GM12878 (cell line): Measurements from ENCODE around the gene PREX1. TPM values are rescaled to one million over a fixed set of nuclear protein-coding genes. Genes with fewer than 3 reads are reported as not detected.

Experiments
- ATAC-seq: fragments of 200-7000 bp; cut with Tn5 transposase; 3 replicates; pipeline ENCODE4 v1.9.1; 2020; ENCODE audit warnings: mild to moderate bottlenecking, moderate library complexity
- BruUV-seq: library from RNA; stranded (reverse); fragments of 400-500 nt; replicated peaks from 2 replicates; lab custom pipeline; 2021; lab: Mats Ljungman, UMichigan
- CTCF ChIA-PET: fragments of 300-600 bp; sonication (Branson Sonifier 250); formaldehyde crosslinking; extraction: SDS; loops from one replicate; lab custom pipeline; 2021; ENCODE audit warnings: inconsistent platforms; lab: Yijun Ruan, JAX
- POLR2A ChIA-PET: fragments of 350-600 bp; formaldehyde crosslinking; extraction: SDS; loops from one replicate; lab custom pipeline; 2021; ENCODE audit warnings: inconsistent platforms; lab: Charles Lee
- RAD21 ChIA-PET: fragments of 300-600 bp; sonication (Branson Sonifier 250); formaldehyde crosslinking; loops from one replicate; lab custom pipeline; 2023; ENCODE audit warnings: antibody characterized with exemption; ENCODE audit not compliant: unreplicated experiment; lab: Charles Lee
- SMC1A ChIA-PET: fragments of 300-600 bp; sonication (Branson Sonifier 250); formaldehyde crosslinking; loops from one replicate; lab custom pipeline; 2023; ENCODE audit not compliant: unreplicated experiment, uncharacterized antibody; lab: Charles Lee
- DNase-seq: peaks from one replicate; pipeline ENCODE4 v3.0.0-alpha.2; 2011; ENCODE audit warnings: low read depth, low spot score
- FAIRE-seq: peaks from 3 replicates; lab custom pipeline; 2011; peaks lifted over from hg19 to GRCh38; lab: Jason Lieb, UNC
- H2AFZ ChIP-seq: 2 replicates; pipeline ENCODE4 v1.6.0; 2011; ENCODE audit warnings: low read depth, low read length, control low read depth; ENCODE audit not compliant: control insufficient read depth
- H3K27ac ChIP-seq: 2 replicates; pipeline ENCODE4 v1.5.1; 2011; ENCODE audit warnings: control low read depth; ENCODE audit not compliant: control insufficient read depth, insufficient read depth
- H3K27me3 ChIP-seq, 2 experiments: replicated peaks in 1 of 2; 2 replicates each; pipeline versions ENCODE4 v1.6.0 to v1.6.1; 2011; ENCODE audit warnings: low read length in 1 of 2; ENCODE audit not compliant: control insufficient read depth in 2 of 2, insufficient read depth in 2 of 2
- H3K36me3 ChIP-seq, 2 experiments: 2 replicates each; pipeline ENCODE4 v1.5.1; 2011; ENCODE audit warnings: low read length in 1 of 2; ENCODE audit not compliant: control insufficient read depth in 2 of 2, insufficient read depth in 2 of 2
- H3K4me1 ChIP-seq: 2 replicates; pipeline ENCODE4 v1.6.1; 2011; ENCODE audit warnings: mild to moderate bottlenecking, low read length, moderate library complexity, mixed read lengths; ENCODE audit not compliant: control insufficient read depth, insufficient read depth
- H3K4me2 ChIP-seq: 2 replicates; pipeline ENCODE4 v1.6.0; 2011; ENCODE audit warnings: control low read depth; ENCODE audit not compliant: control insufficient read depth, insufficient read depth
- H3K4me3 ChIP-seq: fragments of 200-600 bp; sonication (generic); 2 replicates; pipeline ENCODE4 v1.5.1; 2016
- H3K79me2 ChIP-seq: 2 replicates; pipeline ENCODE4 v1.6.0; 2011; ENCODE audit warnings: low read length; ENCODE audit not compliant: control insufficient read depth, insufficient read depth
- H3K9ac ChIP-seq: 2 replicates; pipeline ENCODE4 v1.8.0; 2011; ENCODE audit warnings: low read length, control low read depth, mixed read lengths; ENCODE audit not compliant: control insufficient read depth, insufficient read depth
- H3K9me3 ChIP-seq: replicated peaks from 3 replicates; pipeline ENCODE4 v1.5.1; 2011; ENCODE audit warnings: mild to moderate bottlenecking, low read length; ENCODE audit not compliant: control insufficient read depth, insufficient read depth
- H4K20me1 ChIP-seq: 2 replicates; pipeline ENCODE4 v1.6.0; 2011; ENCODE audit not compliant: control insufficient read depth, insufficient read depth
- EED ChIP-seq: sonication (generic); IDR thresholded peaks from 2 replicates; pipeline ENCODE4 v1.6.1; 2016; ENCODE audit warnings: antibody characterized with exemption, low read depth
- FOXK2 ChIP-seq: fragments of 450-650 bp; IDR thresholded peaks from 2 replicates; pipeline ENCODE4 v1.6.1; 2017; ENCODE audit warnings: mild to moderate bottlenecking, moderate library complexity
- GABPA ChIP-seq: IDR thresholded peaks from 2 replicates; pipeline ENCODE4 v1.6.1; 2014; ENCODE audit warnings: antibody characterized with exemption, low read depth, mild to moderate bottlenecking, inconsistent platforms
- IKZF2 ChIP-seq, 2 experiments: fragments of 450-650 bp; IDR thresholded peaks; 2 replicates each; pipeline ENCODE4 v1.6.1; 2017; ENCODE audit warnings: mild to moderate bottlenecking in 2 of 2, moderate library complexity in 2 of 2
- KDM1A ChIP-seq: fragments of 200-600 bp; sonication (generic); IDR thresholded peaks from 2 replicates; pipeline ENCODE4 v1.6.1; 2016; ENCODE audit warnings: borderline replicate concordance
- NR2C1 ChIP-seq: fragments of 450-650 bp; IDR thresholded peaks from 2 replicates; pipeline ENCODE4 v1.6.1; 2017; ENCODE audit warnings: antibody characterized with exemption, mild to moderate bottlenecking, moderate library complexity
- RBBP5 ChIP-seq: fragments of 200-600 bp; sonication (generic); conservative IDR thresholded peaks from 2 replicates; pipeline ENCODE4 v1.6.1; 2016
- TBL1XR1 ChIP-seq: IDR thresholded peaks from 2 replicates; pipeline ENCODE4 v1.6.1; 2012; ENCODE audit warnings: low read depth, low read length, improper control_type of control experiment
- YBX1 ChIP-seq: fragments of 450-650 bp; IDR thresholded peaks from 2 replicates; pipeline ENCODE4 v1.6.1; 2016; ENCODE audit warnings: antibody characterized with exemption
- ZSCAN29 ChIP-seq: fragments of 450-650 bp; IDR thresholded peaks from 2 replicates; pipeline ENCODE4 v1.6.1; 2017; ENCODE audit warnings: mild to moderate bottlenecking, moderate library complexity
- ZZZ3 ChIP-seq: IDR thresholded peaks from 2 replicates; pipeline ENCODE4 v1.6.1; 2011; ENCODE audit warnings: low read depth; ENCODE audit not compliant: control insufficient read depth, insufficient read length
- WGBS: methylation state at CpG from one replicate; pipeline ENCODE4 v1.1.6; 2016; ENCODE audit warnings: low lambda C conversion rate; ENCODE audit not compliant: insufficient replicate concordance, insufficient coverage; ENCODE audit errors: missing lambda C conversion rate; 5-methylcytosine and 5-hydroxymethylcytosine counted together
- in situ Hi-C: fragments of 300-500 bp; cut with MboI; formaldehyde crosslinking; loops from 9 replicates; pipeline ENCODE4 v1.14.3; 2018; ENCODE audit warnings: mixed read lengths
- intact Hi-C: fragments of 100-400 bp; cut with micrococcal nuclease; formaldehyde crosslinking; loops from one replicate; pipeline ENCODE4 v1.14.2; 2022; ENCODE audit not compliant: unreplicated experiment
- polyA plus RNA-seq, 11 experiments: library from polyadenylated mRNA; depleted of rRNA in 4 of 11; unstranded in 6 of 11; stranded (reverse) in 5 of 11; fragments of >200 nt; fragmentation: Nextera tagmentation in 4 of 11; fragmentation: Illumina TruSeq in 1 of 11; extraction: Ambion mirVana in 4 of 11; extraction: Trizol in 1 of 11; gene quantifications; 1 replicate in 1 of 11; 2 replicates in 10 of 11; pipeline versions ENCODE4 v1.2.1 to v1.2.3, GENCODE V29; 2011 to 2016; ENCODE audit warnings: inconsistent platforms in 2 of 11, missing spikeins in 2 of 11, low read depth in 1 of 11
- total RNA-seq, 4 experiments: library from RNA; depleted of rRNA in 3 of 4; stranded (reverse); fragments of >200 nt in 3 of 4; fragmentation: Illumina TruSeq in 1 of 4; extraction: Trizol in 1 of 4; gene quantifications; 2 replicates each; pipeline versions ENCODE4 v1.2.1 to v1.2.3, GENCODE V29; 2013 to 2021

PREX1 gene
- total and polyA plus RNA-seq, 10 of the 15 experiments (the other 5 are each of a cell fraction or from before 2014, with no cell fraction given), result 2.6 to 114 (median 38.9) TPM

GRCh38 chr20:48815537-48815936, 12.3 kb downstream of the PREX1 start:
- intact Hi-C loops, result no loop called here
- peaks cover 4 to 13% of the 10 kb centered on the region in 2 experiments for H3K36me3 ChIP-seq
- H2AFZ ChIP-seq, result no peak overlapping the region
- H3K27me3 ChIP-seq, result no peaks in the 10 kb centered on the region
- peaks cover 47% of the 10 kb centered on the region for H3K4me1 ChIP-seq
- ChIA-PET POLR2A (no interaction called here), RAD21 (no interaction called here), CTCF (no interaction called here), SMC1A (no interaction called here)
- no peak overlapping the region for H3K4me2 ChIP-seq
- no peak for FAIRE-seq
- in situ Hi-C loops, result no loop called here
- no peak for DNase-seq
- H3K9me3 ChIP-seq, result no peaks in the 10 kb centered on the region; the same call in 2 of the 3 replicates
- WGBS, result 27% methylated on average over 12 of the region's 12 CpGs
- H3K4me3 ChIP-seq, result no peak overlapping the region
- peaks cover 4% of the 10 kb centered on the region; the same call in 1 of the 2 replicates for H4K20me1 ChIP-seq
- peaks cover 95% of the 10 kb centered on the region for H3K79me2 ChIP-seq
- no peak overlapping the region for H3K9ac ChIP-seq
- no peak overlapping the region for H3K27ac ChIP-seq
- no peak for TF ChIP-seq ZZZ3
- TF ChIP-seq IKZF2 (IDR thresholded peaks at IDR 0.05), result no peak
- TF ChIP-seq EED, result no peak
- TF ChIP-seq FOXK2, result no peak
- no peak for TF ChIP-seq YBX1
- no peak for TF ChIP-seq ZSCAN29
- TF ChIP-seq RBBP5, result no peak
- TF ChIP-seq GABPA, result no peak
- no peak for TF ChIP-seq TBL1XR1
- no peak for TF ChIP-seq NR2C1
- TF ChIP-seq KDM1A, result no peak
- no peak for ATAC-seq
- BruUV-seq, result no TSS peak
